NT2/D1 (cell line): ENCODE data around the gene TENM3.

Source experiments
- SUZ12 ChIP-seq: IDR thresholded peaks from 2 replicates; pipeline ENCODE4 v1.6.1; 2011; ENCODE audit not compliant: insufficient read length, insufficient read depth; ENCODE audit errors: extremely low read depth
- YY1 ChIP-seq: IDR thresholded peaks from 2 replicates; pipeline ENCODE4 v1.6.1; 2011; ENCODE audit not compliant: insufficient read length, insufficient read depth
- ZNF274 ChIP-seq: IDR thresholded peaks from 2 replicates; pipeline ENCODE4 v1.6.1; 2011; ENCODE audit warnings: mild to moderate bottlenecking, low read depth, low read length

DNA sequence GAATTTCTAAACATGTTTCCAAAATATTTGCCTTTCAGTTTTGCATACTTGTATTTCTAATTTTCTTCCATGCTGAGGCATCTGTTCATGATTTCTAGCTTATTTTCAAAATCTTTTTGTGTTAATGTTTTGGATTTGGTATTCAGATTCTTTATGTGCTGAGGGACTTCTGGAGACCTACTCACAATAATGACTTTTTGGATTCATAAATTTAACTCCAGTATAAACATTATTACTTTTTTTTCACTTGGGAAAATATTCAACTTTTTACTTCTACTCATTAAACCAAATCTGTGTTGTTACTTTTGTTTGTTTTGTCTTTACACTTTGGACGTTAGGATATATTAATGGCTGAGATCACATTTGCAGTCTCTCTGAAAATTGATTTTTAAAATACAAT is 183.7 kb downstream of the TENM3 start:
- no peak for TF ChIP-seq ZNF274
- no peak for TF ChIP-seq YY1
- no peak for TF ChIP-seq SUZ12
